Upper lobe of left lung (tissue), 6 donors: ENCODE data around the gene ATP1B2. TPM values are rescaled to one million over a fixed set of nuclear protein-coding genes. Genes with fewer than 3 reads are reported as not detected.

Source experiments
- ATAC-seq, 2 donors: fragments of 200-7000 bp; cut with Tn5 transposase; one replicate each; pipeline ENCODE4 v1.9.1; 2022; ENCODE audit warnings: mild to moderate bottlenecking in 2 of 2, moderate library complexity in 2 of 2; ENCODE audit not compliant: low FRiP score in 2 of 2
- DNase-seq, 2 donors: peaks; one replicate each; pipeline ENCODE4 v3.0.0-alpha.2; 2019 to 2020
- H3K27ac ChIP-seq, 4 donors: fragments of 200-600 bp; sonication (generic); one replicate each; pipeline ENCODE4 v1.5.1; 2016 to 2019
- H3K27me3 ChIP-seq, 4 donors: fragments of 200-600 bp; sonication (generic); one replicate each; pipeline ENCODE4 v1.5.1; 2017 to 2019
- H3K36me3 ChIP-seq, 4 donors: fragments of 200-600 bp; sonication (generic); one replicate each; pipeline ENCODE4 v1.5.1; 2016 to 2019
- H3K4me1 ChIP-seq, 4 donors: fragments of 200-600 bp; sonication (generic); one replicate each; pipeline ENCODE4 v1.5.1; 2018 to 2019
- H3K4me3 ChIP-seq, 4 donors: fragments of 200-600 bp; sonication (generic); one replicate each; pipeline ENCODE4 v1.5.1; 2017 to 2019; ENCODE audit warnings: mild to moderate bottlenecking in 2 of 4, moderate library complexity in 1 of 4
- H3K9me3 ChIP-seq, 4 donors: fragments of 200-600 bp; sonication (generic); one replicate each; pipeline ENCODE4 v1.5.1; 2018 to 2019
- EP300 ChIP-seq, 4 donors: sonication (generic); formaldehyde crosslinking; IDR thresholded peaks; one replicate each; pipeline ENCODE4 v1.5.1; 2017; ENCODE audit warnings: antibody characterized with exemption in 4 of 4, control low read depth in 2 of 4
- POLR2A ChIP-seq, 4 donors: fragments of 450-650 bp; IDR thresholded peaks; one replicate each; pipeline ENCODE4 v1.5.1; 2016 to 2017; ENCODE audit warnings: antibody characterized with exemption in 4 of 4, mild to moderate bottlenecking in 2 of 4
- POLR2AphosphoS5 ChIP-seq, 2 donors: sonication (generic); formaldehyde crosslinking; IDR thresholded peaks; one replicate each; pipeline ENCODE4 v1.5.1; 2017; ENCODE audit warnings: antibody characterized with exemption in 2 of 2
- WGBS, 2 donors: methylation state at CpG; one replicate each; pipeline ENCODE4 v1.1.5; 2017 to 2018; 5-methylcytosine and 5-hydroxymethylcytosine counted together
- total RNA-seq, 6 donors: library from RNA; depleted of rRNA in 4 of 6; stranded (reverse); fragments of >200 nt in 4 of 6; gene quantifications; one replicate each; pipeline versions ENCODE4 v1.1.0 to v1.2.1, GENCODE V29; 2016 to 2021
- TF ChIP-seq, protein P1 (sequence below), 6 experiments: fragments of 450-650 bp in 4 of 6; fragments of 200-600 bp in 2 of 6; sonication (generic) in 2 of 6; IDR thresholded peaks; one replicate each; pipeline ENCODE4 v1.5.1; 2016 to 2019; ENCODE audit warnings: antibody characterized with exemption in 6 of 6
- donor health status: DM: no; HTN: no; CAD: no; lungs with moderate emphysema.
- donor health status: DM: no; HTN: yes; CAD: no; lungs with severe emphysema.

Gene ATP1B2
- total RNA-seq, 6 donors from 2014 or later = 0.46 to 2.2 (median 0.97) TPM; not detected in 2

GRCh38 chr17:7626956-7627249 lies 23.8 kb upstream of the ATP1B2 start:
- ATAC-seq = peak in 1 of 2 donors; percentile 6
- H3K4me1 ChIP-seq = peaks cover 9 to 20% (median 15%) of the 10 kb centered on the region in 4 donors
- no peaks in the 10 kb centered on the region for H3K27me3 ChIP-seq
- 35 to 39% methylated on average over 6 of the region's 6 CpGs for WGBS, 2 donors
- no peak for DNase-seq
- peak overlapping the region; percentile 65 to 82 (median 76) for H3K4me3 ChIP-seq
- no peak for TF ChIP-seq POLR2AphosphoS5 (IDR thresholded peaks at IDR 0.05)
- no peak for TF ChIP-seq EP300 (IDR thresholded peaks at IDR 0.05)
- TF ChIP-seq POLR2A (IDR thresholded peaks at IDR 0.05) = no peak
- TF ChIP-seq, protein P1, sequence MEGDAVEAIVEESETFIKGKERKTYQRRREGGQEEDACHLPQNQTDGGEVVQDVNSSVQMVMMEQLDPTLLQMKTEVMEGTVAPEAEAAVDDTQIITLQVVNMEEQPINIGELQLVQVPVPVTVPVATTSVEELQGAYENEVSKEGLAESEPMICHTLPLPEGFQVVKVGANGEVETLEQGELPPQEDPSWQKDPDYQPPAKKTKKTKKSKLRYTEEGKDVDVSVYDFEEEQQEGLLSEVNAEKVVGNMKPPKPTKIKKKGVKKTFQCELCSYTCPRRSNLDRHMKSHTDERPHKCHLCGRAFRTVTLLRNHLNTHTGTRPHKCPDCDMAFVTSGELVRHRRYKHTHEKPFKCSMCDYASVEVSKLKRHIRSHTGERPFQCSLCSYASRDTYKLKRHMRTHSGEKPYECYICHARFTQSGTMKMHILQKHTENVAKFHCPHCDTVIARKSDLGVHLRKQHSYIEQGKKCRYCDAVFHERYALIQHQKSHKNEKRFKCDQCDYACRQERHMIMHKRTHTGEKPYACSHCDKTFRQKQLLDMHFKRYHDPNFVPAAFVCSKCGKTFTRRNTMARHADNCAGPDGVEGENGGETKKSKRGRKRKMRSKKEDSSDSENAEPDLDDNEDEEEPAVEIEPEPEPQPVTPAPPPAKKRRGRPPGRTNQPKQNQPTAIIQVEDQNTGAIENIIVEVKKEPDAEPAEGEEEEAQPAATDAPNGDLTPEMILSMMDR (IDR thresholded peaks at IDR 0.05) = no peak
- peak overlapping the region; percentile 86 to 96 (median 92) for H3K27ac ChIP-seq
- no peaks in the 10 kb centered on the region for H3K9me3 ChIP-seq
- H3K36me3 ChIP-seq = peaks cover 0 to 7% (median 0%) of the 10 kb centered on the region in 4 donors

GRCh38 chr17:7627250-7628121 lies 23.2 kb upstream of the ATP1B2 start, which contains the start of gene SAT2:
TSS of gene SAT2 (minus strand) at chr17:7627821. CDS start at chr17:7627635, 186 bp downstream.
- Histone ChIP-seq H3K9me3 (no peaks in the 10 kb centered on the region), H3K4me1 (peaks cover 9 to 20% (median 15%) of the 10 kb centered on the region in 4 donors), H3K36me3 (peaks cover 0 to 7% (median 0%) of the 10 kb centered on the region in 4 donors), H3K4me3 (peak within 1 kb of the TSS; percentile 65 to 82 (median 76)), H3K27ac (peak within 1 kb of the TSS; percentile 86 to 96 (median 92)), H3K27me3 (no peaks in the 10 kb centered on the region)
- ATAC-seq (peak; percentile 97 to 99), DNase-seq (peak; percentile 93 to 94)
- 2% methylated on average over 18 to 52 of the region's 54 CpGs for WGBS, 2 donors
- TF ChIP-seq, protein P1 (IDR thresholded peaks at IDR 0.05) = no peak
- TF ChIP-seq EP300 (IDR thresholded peaks at IDR 0.05) (no peak), POLR2AphosphoS5 (IDR thresholded peaks at IDR 0.05) (peak; percentile 58 to 84), POLR2A (IDR thresholded peaks at IDR 0.05) (peak in 3 of 4 donors; percentile 55 to 87 (median 59))

GRCh38 chr17:7629939-7630571 lies 20.7 kb upstream of the ATP1B2 start, which contains the start of gene SHBG:
TSS of gene SHBG (plus strand) at chr17:7630135. CDS start at chr17:7630173, 38 bp downstream.
- H3K27me3 ChIP-seq = no peaks in the 10 kb centered on the region
- TF ChIP-seq, protein P1 (IDR thresholded peaks at IDR 0.05) = no peak
- TF ChIP-seq EP300 (IDR thresholded peaks at IDR 0.05) (no peak), POLR2A (IDR thresholded peaks at IDR 0.05) (no peak), POLR2AphosphoS5 (IDR thresholded peaks at IDR 0.05) (no peak)
- H3K36me3 ChIP-seq = peaks cover 0 to 7% (median 0%) of the 10 kb centered on the region in 4 donors
- H3K27ac ChIP-seq = no peak within 1 kb of the TSS
- WGBS, 2 donors = 84% methylated on average over 13 of the region's 13 CpGs
- ATAC-seq (no peak), DNase-seq (no peak)
- no peak within 1 kb of the TSS for H3K4me3 ChIP-seq
- no peaks in the 10 kb centered on the region for H3K9me3 ChIP-seq
- H3K4me1 ChIP-seq = peaks cover 9 to 20% (median 15%) of the 10 kb centered on the region in 4 donors

- ATAC-seq (no peak), DNase-seq (no peak)
- H3K9me3 ChIP-seq = no peaks in the 10 kb centered on the region
- no peak overlapping the region for H3K4me3 ChIP-seq
- TF ChIP-seq, protein P1 (IDR thresholded peaks at IDR 0.05) = no peak
- peaks cover 8 to 13% (median 9%) of the 10 kb centered on the region in 4 donors for H3K4me1 ChIP-seq
- 76 to 81% methylated on average over 11 of the region's 11 CpGs for WGBS, 2 donors
- no peaks in the 10 kb centered on the region for H3K27me3 ChIP-seq
- H3K36me3 ChIP-seq = no peaks in the 10 kb centered on the region
- no peak overlapping the region for H3K27ac ChIP-seq
These were observed 19.0 kb upstream of the ATP1B2 start for GRCh38 chr17:7631398-7632380.
